ENCODE measurements around the gene TMPRSS6.

The TMPRSS6 gene

DNA sequence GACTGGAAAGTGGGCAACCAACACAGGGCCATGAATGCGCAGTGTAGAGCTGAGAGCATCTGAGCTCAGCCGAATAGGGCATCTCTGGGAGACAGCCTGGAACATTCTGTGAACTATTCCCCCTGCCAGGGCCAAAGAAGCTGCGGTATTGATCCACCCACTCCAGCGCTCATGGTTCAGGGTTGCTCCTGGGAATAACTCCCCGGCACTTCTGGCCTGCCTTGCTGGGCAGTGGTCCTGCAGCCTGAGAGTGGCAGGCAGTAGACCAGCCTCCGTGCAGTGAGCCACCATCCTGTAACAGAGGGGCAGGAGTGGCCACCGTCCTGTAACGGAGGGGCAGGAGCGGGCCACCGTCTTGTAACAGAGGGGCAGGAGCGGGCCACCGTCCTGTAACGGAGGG is 12.2 kb downstream of the TMPRSS6 start:
- Histone ChIP-seq H3K27me3 (peaks cover 62% of the 10 kb centered on the region), H3K36me3 (no peaks in the 10 kb centered on the region)
- no peak for TF ChIP-seq CTCF (IDR thresholded peaks at IDR 0.05)

DNA sequence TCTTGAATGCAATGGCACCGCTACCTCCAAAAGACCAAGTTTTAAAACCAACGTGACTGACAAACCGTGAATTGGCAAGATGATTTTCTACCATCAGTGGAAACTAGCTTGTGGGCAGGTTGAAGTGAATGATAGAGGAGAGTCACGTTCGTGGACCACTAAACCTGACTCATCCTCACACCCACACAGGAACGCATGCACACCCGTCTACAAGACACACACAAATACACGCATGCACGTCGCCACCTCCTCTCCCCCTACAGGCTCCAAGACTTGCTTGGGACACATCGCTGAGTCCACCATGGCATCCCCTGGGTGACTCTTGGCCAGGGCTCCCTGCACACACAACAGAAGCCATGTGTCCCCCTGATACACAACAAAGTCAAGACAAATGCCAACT is 14.4 kb downstream of the TMPRSS6 start:
- no peak for TF ChIP-seq CTCF (IDR thresholded peaks at IDR 0.05)
- Histone ChIP-seq H3K27me3 (peaks cover 55% of the 10 kb centered on the region), H3K4me3 (ENCODE audit: low read depth in 1 of 2, low read length in 1 of 2) (no peak overlapping the region), H3K4me1 (ENCODE audit: control insufficient read depth in 1 of 2, insufficient read depth in 1 of 2, low read depth in 1 of 2, low read length in 1 of 2) (no peaks in the 10 kb centered on the region), H3K36me3 (no peaks in the 10 kb centered on the region), H3K27ac (no peak overlapping the region), H3K9me3 (no peaks in the 10 kb centered on the region)

More for the DNA sequence above, 12.2 kb downstream of the TMPRSS6 start:
- Histone ChIP-seq H3K4me3 (ENCODE audit: low read depth in 1 of 2, low read length in 1 of 2) (no peak overlapping the region), H3K9me3 (no peaks in the 10 kb centered on the region), H3K27ac (no peak overlapping the region), H3K4me1 (ENCODE audit: control insufficient read depth in 1 of 2, insufficient read depth in 1 of 2, low read depth in 1 of 2, low read length in 1 of 2) (no peaks in the 10 kb centered on the region)

GRCh38 chr22:37094239-37094638 is 15.3 kb downstream of the TMPRSS6 start:
- no peak for TF ChIP-seq CTCF (IDR thresholded peaks at IDR 0.05)
- peaks cover 47% of the 10 kb centered on the region for H3K27me3 ChIP-seq
- no peaks in the 10 kb centered on the region for H3K36me3 ChIP-seq
- H3K4me3 ChIP-seq (ENCODE audit: low read depth in 1 of 2, low read length in 1 of 2): no peak overlapping the region
- H3K4me1 ChIP-seq (ENCODE audit: control insufficient read depth in 1 of 2, insufficient read depth in 1 of 2, low read depth in 1 of 2, low read length in 1 of 2): no peaks in the 10 kb centered on the region
- no peaks in the 10 kb centered on the region for H3K9me3 ChIP-seq
- no peak overlapping the region for H3K27ac ChIP-seq

DNA sequence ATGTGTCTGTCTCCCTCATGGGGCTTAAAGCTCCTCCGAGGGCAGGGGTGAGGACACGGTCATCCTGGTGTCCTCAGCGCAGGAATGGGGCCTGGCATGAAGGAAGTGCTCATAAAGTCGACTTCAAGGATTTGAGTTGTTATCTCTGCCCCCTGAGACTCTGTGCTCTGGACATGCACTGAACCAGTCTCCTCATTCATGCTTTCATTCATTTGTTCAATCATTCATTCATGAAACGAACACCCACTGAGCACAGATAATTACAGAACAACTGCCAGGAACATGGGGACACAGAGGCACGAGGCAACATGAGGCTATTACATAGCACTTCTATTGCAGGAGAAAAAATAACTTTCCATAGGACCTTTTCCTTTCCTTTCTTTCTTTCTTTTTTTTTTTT is 16.5 kb downstream of the TMPRSS6 start:
- H3K27me3 ChIP-seq: peaks cover 40% of the 10 kb centered on the region
- TF ChIP-seq CTCF (IDR thresholded peaks at IDR 0.05): no peak

DNA sequence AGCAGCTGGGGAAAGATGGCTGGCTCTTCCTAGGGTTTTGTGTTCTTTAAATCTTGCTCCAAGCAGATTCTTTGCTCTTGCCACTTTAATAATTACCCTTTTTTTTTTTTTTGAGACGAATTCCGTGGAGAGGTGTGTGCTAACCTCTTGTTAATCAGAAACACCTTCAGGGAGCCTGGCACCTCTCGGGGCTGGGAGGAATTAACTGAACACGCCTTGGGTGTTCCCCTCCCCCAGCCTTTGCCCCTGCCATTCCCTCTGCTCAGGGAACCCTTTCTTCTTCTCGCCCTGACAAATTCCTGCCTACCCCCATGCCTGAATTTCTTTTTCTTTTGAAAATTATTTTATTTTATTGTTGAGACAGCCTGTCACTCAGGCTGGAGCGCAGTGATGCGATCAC is 17.5 kb downstream of the TMPRSS6 start:
- Histone ChIP-seq H3K4me3 (ENCODE audit: low read depth in 1 of 2, low read length in 1 of 2) (no peak overlapping the region), H3K4me1 (ENCODE audit: control insufficient read depth in 1 of 2, insufficient read depth in 1 of 2, low read depth in 1 of 2, low read length in 1 of 2) (no peaks in the 10 kb centered on the region), H3K27ac (no peak overlapping the region), H3K9me3 (no peaks in the 10 kb centered on the region), H3K36me3 (no peaks in the 10 kb centered on the region), H3K27me3 (peaks cover 38% of the 10 kb centered on the region)
- no peak for TF ChIP-seq CTCF (IDR thresholded peaks at IDR 0.05)

More for the DNA sequence above, 16.5 kb downstream of the TMPRSS6 start:
- no peaks in the 10 kb centered on the region for H3K4me1 ChIP-seq (ENCODE audit: control insufficient read depth in 1 of 2, insufficient read depth in 1 of 2, low read depth in 1 of 2, low read length in 1 of 2)
- no peak overlapping the region for H3K27ac ChIP-seq
- no peaks in the 10 kb centered on the region for H3K9me3 ChIP-seq
- H3K36me3 ChIP-seq: no peaks in the 10 kb centered on the region
- H3K4me3 ChIP-seq (ENCODE audit: low read depth in 1 of 2, low read length in 1 of 2): no peak overlapping the region
